DMS53 treated with DMSO at 0.1 percent for 48 hours (cell line): Measurements from ENCODE around the gene ERC1.

Source experiments
- DNase-seq: peaks from one replicate; lab custom pipeline; 2025; ENCODE audit not compliant: unreplicated experiment; lab: John Stamatoyannopoulos, UW

The ERC1 gene

DNA sequence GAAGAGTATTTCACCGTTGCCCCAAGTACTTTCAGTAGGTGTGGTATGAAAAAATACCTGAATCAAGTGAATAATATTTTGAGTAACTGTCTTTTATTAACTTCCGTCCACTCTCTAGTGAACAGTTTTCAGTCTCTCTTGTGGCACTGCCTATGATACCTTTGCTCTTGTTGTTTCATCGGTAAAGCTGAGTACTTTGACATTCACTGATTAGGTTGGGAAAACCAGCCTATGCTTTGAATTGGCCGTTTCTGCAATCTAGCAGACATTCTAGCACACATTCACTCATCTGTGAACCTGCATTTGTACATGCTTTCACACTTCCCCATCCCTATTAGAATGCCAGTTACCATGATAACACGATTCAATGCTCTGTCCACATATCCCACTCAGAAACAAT is 386.1 kb downstream of the ERC1 start:
- no peak for DNase-seq

DNA sequence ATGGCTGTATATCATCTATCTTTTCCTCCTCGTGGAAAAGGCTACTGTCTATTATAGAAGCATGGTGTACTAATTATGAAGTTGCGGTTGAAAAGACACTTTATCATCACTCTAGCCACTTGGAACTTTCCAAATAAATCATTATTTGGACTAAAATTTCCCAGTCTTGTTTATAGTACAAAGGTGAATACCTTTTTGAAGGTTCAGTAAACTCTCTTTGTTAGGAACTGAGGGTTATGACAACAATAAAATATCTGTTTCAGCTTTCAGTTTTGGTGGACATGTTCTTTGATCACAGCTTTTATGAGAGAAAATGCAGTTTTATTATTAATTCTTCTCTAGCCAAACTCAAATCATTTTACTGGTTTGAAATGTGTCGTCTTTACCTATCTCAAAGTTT is 386.7 kb downstream of the ERC1 start:
- no peak for DNase-seq

DNA sequence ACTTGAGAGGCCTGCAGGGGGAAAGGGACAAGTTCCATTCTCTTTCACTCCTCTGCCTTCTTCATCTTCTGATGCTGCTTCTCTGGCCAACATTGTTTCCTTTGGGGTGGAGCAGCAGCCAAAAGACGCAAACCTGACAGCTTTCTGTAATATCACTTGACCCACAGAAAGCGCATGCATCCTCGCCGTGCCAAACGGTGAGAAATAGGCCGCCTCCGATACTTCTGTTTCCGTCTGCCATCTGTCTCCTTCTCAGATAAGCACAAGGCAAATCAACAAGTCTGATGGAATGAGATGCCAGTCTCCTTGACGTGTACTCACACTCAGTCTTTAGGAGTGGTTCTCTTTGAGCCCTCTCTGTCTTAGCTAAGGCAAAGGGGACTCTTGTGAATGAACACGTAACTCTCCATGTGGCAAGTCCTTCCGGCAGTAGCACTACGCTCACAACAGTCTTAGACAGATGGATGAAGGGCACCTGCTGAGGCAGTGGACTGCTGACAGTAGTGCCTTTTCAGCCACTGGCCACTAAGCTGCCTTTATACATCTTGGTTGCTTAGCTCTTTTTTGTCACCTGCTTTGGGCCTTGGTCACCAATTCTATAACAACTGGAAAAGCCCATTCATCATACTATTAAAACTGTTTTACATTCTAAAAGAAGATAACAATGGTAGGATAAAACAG is 389.3 kb downstream of the ERC1 start:
- no peak for DNase-seq

DNA sequence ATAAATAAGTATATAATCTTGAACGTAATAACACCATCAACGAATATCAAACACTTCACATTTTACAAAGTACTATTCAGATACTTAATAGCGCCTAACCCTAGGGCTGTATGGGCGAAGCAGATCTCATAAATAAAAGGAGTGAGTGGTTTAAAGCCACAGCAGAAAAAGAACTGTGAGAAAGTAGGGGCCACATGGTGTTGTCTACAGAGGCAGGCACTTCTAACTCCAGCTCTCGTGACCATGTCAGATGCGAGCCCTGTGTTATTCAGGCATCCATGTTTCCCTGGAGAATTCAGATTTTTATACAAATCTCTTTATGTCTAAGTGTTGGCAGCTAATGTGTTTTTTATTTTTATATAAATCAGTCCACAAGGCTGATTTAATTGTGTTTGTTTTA is 391.1 kb downstream of the ERC1 start:
- no peak for DNase-seq

DNA sequence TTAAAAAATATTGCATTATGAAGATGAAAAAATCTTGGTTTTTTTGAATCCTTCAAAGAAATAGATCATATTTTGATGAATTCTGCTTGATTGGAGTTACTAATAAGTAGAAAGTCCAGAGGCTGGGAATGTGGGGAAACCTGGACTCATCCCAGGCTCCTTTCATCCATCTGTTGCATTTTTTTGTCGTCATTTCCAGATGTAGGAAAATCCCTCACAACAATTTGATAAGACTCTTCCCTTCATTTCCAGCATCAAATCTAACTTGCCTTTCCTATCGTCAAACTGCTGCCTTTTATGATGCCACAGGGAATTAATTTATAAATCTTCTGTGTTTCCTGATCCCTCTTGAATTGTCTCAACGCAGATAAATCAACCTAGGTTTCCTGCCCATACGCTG is 391.8 kb downstream of the ERC1 start:
- DNase-seq, result no peak

DNA sequence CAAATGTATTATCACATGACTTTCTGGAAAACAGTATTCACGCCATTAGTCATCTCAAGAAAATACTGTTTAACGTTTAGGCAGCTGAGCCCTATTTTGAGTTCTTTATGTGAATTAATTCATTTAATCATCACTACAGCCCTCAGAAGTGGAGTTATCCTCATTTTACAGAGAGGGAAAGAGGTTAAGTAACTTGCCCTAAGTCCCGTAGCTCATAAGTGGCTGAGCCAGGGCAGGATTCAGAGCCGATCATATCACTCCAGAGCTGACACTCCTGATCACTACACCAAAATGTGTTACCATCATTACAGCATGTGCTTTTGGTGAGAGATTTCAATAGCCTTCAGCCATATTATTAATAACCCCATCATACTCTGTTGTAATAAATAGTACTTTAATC is 392.7 kb downstream of the ERC1 start:
- DNase-seq, result no peak

DNA sequence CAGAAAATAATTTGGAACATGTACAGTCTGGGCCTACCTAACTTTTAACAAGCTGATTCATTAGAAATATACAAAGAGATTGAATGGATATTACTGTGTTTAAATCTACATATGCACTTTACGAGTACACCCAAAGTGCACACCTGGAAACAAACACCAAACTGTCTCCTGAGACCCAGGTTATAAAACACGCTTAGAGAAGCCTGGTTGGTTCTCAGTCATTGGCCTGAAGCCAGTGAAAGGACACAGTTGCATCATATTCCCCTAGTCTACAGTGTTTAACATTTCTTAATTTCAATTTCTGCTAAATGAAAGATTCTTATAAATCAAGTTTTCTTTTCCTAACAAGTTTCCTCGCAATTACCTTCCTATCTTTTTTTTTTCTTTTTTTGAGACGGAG is 393.9 kb downstream of the ERC1 start:
- no peak for DNase-seq

DNA sequence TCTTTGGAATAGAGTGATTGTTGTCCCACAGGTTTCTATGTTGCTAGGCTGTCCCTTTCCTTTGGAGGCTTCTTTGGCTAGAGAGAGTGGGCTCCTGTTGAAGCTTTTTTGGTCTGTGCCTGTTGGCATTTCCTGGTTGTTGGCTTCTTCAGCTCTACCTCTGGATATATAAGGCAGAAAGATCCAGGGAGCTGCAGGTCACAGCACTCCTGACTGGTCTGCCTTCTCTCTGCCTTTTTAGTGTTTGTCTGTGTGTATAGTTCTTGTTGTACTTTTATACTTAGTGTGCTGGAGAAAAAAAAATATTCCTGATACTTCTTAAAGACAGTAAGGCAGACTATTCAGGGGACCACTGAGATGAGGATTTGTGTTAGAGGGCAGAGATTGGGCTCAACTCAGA is 400.7 kb downstream of the ERC1 start:
- no peak for DNase-seq

DNA sequence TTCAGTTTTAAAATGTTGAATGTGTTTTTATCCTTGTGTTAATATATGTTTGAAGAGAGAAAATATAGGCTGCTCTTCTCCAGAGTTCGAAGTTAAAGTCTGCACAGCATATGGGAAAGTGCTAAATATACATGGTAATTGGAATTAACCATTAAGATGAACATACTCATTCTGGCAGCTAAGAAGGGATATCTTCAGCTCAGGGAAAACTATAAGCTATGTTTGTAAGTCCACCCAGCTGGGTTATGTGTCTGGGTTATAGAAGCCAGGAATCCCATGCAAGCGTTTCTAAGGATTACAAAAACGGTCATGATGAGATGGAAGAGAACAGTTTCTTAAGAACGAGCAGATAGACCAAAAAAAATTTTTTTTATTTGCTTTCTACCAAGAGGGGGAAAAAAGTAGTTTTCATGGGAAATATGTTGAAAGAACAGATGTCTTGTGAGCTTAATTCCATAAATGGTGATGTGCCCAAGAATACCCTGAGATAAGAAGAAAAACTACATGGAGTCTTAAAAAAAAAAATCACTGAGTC is 404.5 kb downstream of the ERC1 start:
- no peak for DNase-seq

DNA sequence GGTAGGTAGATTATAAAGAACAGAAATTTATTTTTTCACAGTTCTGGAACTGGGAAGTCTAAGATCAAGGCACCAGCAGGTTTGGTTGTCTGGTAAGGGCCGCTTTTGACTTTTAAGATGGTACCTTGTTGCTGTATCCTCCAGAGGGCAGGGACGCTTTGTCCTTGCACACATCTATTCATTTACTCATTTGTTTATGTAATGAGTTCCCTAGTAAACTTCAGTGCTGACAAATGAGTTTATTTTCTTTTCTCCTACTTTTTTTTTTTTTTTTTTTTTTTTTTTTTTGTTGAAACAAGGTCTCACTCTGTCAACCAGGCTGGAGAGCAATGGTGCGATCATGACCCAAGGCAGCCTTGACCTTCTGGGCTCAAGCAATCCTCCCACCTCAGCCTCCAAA is 407.6 kb downstream of the ERC1 start:
- no peak for DNase-seq

DNA sequence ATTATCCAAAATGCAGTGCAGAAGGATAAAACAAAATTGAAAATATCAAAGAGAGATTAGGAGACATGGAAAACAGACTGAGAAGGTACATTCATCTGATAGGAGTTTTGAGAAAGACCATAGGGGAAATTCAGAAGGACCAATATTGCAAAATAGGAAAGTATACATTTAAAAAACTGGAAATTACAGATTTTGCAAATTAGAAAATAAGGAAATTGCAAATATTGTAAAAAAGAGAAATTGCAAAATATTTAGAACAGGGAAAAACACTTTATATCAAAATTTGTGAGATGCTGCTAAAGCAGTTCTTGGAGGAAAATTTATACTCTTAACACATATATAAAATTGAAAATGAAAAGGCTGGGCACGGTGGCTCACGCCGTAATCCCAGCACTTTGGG is 410.9 kb downstream of the ERC1 start:
- DNase-seq, result no peak

DNA sequence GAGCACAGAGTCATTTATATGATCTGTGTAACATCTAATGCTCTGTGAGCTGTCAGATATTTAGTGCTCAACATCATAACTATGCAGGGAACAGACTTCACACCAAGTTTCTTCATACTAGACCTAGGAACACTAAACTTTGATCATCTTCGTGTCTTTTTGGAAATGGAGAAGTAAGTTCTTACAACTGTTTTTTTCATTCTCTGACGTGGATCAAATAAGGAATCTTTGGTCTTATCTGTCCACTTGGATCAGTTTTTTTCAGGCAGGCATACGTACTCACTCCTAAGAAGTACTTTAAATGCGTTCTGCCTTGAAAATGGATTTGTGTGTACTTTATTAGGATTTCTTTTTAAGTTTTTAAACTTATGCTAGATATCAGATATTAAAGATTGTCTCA is 412.4 kb downstream of the ERC1 start:
- no peak for DNase-seq

DNA sequence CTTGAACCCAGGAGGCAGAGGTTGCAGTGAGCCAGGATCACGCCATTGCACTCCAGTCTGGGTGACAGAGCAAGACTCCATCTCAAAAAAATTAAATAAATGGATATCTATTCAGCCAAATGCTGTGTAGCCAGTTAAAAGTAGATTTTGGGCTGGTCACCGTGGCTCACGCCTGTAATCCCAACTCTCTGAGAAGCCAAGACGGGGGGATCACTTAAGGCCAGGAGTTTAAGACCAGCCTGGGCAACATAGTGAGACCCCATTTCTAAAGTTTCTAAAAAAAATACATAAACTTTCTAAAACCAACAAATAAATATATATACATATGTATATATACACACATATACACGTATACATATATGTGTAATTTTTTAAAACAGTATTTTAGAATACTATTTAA is 414.6 kb downstream of the ERC1 start:
- DNase-seq, result no peak

DNA sequence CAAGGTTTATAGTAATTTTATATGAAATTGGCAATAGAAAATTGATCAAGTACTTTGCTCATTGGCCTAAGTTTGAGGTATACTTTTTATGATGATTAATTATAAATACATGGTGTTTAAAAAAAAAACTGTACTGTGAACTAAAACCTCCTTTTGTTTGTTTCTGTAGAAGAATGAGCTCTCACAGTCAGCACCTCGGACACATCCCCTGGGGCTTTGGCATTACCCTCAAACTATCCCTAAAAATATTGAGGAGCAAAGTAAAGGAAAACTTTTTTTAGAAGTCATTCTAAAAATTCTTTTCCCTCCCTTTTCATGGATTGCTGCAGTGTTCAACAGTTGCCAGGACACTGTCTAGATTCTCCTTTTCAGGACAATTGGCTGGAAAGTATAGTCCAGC is 419.8 kb downstream of the ERC1 start:
- DNase-seq, result no peak

DNA sequence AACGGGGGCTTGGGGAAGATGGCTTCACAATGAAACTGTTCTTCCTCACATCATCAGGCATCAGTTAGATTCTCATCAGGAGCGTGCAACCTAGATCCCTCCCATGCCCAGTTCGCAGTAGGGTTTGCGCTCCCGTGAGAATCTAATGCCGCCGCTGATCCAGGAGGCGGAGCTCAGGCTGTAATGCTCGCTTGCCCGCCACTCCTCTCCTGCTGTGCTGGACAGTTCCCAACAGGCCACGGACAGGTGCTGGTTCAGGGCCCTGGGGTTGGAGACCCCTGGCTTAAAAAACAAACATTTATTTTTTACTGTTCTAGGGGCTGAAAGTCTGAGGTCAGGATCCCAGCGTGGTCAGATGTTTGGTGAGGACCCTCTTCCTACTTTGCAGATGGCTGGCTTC is 422.9 kb downstream of the ERC1 start:
- no peak for DNase-seq

DNA sequence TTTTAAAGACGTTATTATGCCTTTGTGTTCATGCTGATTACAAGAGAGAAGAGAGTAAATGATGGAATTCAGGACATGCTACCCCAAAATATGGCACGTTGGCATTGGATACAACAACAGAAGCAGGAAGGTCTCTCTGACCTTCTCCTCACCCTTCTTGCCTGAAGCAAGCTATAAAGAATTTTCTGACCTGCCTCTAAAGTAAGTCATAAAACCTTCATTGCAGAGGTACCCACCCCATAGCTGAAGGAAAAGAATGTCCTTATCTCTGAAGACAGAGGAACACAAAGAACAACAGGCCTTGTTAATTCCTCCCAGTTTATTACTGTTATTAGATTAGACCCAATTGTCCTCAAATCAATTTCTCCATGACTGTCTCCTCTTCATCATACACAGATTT is 427.1 kb downstream of the ERC1 start:
- no peak for DNase-seq

DNA sequence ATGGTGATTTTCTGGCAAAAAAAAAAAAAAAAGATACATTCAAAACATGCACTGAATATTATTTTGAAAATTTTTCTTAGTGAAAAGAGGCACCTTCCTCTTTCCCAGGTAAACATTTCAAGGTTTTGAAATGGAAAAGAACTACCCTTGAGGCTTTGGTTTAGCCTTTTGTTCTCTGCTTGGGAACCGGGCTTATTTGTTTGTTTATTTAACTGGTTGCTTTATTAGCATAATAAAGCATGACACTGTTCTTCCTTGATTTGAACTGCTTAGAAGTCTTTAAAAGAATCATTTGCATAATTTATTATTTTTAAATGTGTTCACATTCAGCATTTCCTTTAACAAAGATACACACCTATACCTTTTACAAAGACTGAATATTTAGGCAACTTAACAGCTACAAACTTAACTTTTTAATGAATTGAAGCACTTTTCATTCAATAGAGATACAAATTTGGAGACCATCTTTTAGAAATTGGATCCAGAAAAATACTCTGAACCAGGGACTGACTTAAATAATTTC is 428.9 kb downstream of the ERC1 start:
- no peak for DNase-seq

DNA sequence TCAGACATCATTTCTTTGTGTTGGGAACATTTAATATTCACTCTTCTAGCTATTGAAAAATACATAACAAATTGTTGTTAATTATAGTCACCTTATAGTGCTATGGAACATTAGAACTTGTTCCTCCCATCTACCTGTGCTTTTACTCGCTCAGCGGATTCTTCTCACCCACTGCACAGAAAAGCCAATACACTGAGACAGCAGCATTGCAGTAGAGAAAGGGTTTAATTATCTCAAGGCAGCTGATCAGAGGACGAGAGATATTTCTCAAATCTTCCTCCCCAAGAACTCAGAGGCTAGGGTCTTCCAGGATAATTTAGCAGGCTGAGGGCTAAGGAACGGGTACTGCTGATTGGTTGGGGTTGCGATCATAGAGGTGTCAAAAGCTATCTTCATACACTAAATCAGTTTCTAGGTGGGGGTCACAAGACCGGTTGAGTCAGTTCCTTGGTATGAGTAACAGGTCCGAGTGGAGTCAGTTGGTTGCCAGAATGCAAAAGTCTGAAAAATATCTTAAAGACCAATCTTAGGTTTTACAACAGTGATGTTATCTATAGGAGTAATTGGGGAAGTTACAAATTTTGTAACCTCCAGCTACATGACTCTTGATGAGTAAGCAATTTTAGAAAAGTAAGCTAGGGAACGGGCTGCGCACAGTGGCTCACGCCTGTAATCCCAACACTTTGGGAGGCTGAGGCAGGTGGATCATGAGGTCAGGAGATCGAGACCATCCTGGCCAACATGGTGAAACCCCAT is 430.2 kb downstream of the ERC1 start:
- no peak for DNase-seq

DNA sequence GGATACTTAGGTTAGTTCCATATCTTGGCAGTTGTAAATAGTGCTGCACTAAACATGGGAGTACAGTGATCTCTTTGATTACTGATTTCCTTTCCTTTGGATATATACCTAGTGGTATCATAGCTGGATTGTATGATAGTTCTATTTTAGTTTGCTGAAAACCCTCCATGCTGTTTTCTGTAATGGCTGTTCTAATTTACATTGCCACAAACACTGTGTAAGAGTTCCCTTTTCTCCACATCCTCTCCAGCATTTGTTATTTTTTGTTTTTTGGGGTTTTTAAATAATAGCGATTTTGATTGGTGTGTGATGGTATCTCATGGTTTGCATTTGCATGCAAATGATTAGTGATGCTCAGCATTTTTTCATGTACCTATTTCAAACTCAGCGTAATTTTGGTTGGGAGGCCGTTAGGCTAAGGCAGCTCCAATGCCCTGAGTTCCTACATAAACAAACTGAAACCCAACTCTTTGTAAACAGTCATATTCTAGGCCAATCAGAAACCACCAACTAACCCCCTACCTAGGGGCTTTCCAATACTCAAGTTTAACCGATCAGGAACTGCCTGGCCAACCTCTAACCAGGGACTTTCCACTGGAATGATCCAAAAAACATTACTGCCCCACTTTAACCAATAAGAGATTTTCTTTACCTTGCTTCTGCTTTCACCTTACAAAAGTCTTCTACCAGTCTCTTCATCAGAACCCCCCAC is 431.7 kb downstream of the ERC1 start:
- no peak for DNase-seq

DNA sequence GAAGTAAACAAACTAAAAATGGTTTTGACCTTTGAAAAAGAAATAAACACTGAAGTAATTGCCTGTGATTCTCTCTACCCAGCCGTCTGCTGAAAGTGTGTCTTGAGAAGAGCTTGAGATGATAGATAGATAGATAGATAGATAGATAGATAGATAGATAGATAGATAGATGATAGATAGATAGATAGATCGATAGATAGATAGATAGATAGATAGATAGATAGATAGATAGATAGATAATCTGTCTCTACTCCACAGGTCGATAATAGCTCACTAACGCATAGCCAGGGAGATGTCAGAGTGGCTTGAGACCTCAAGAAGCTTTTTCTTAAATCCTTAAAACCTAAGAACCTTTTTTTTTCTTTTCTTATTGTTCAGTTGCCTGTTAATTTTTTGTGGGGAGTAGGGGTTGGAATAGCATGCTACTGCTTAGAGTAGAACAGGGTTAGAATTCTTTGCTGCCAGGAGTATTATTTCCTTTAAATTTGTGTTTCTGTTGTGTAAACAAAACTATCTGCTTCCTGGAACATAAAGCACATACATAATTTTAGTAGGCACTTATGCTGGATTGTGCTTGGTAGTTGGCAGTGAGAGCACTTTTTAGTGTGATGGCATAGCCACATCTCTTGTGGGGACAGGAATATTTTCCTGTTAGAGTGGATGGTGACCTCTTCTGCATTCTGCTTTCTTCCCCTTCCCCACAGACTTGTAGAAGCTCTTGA is 433.8 kb downstream of the ERC1 start:
- no peak for DNase-seq

DNA sequence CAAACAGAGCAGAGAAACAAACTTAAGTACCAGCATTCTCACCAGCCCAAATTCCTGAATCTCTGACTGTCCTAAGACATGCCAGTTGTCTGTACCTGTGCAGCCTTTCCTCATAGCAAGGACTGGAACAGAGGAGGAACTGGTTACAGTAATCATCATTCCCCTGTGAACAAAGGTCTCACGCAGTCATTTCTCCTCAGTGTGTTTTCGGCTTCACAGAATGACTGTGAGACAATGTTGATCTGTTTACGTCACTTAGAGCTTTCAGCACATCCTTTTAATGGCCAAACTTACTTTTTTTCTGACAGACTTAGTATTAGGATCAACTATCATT is 434.3 kb downstream of the ERC1 start:
- DNase-seq, result no peak
